Gastroesophageal sphincter (tissue), 4 donors: ENCODE measurements around the gene KCNQ1OT1. TPM values are rescaled to one million over a fixed set of nuclear protein-coding genes. Genes with fewer than 3 reads are reported as not detected.

ENCODE experiments used
- ATAC-seq: fragments of 150-250 bp; one replicate; pipeline ENCODE4 v1.9.1; 2016; ENCODE audit warnings: mild to moderate bottlenecking, moderate library complexity
- H3K27ac ChIP-seq, 4 donors: fragments of 200-600 bp; sonication (generic) in 3 of 4; 1 replicate in 3 of 4; 2 replicates in 1 of 4; pipeline ENCODE4 v1.5.1; 2016 to 2019
- H3K27me3 ChIP-seq: fragments of 200-600 bp; sonication (generic); one replicate; pipeline ENCODE4 v1.5.1; 2019
- H3K36me3 ChIP-seq, 2 donors: fragments of 200-600 bp; sonication (generic); one replicate each; pipeline ENCODE4 v1.5.1; 2019; ENCODE audit warnings: control low read depth in 1 of 2
- H3K4me1 ChIP-seq, 3 donors: fragments of 200-600 bp; sonication (generic); 1 replicate in 2 of 3; 2 replicates in 1 of 3; pipeline ENCODE4 v1.5.1; 2016 to 2019; ENCODE audit warnings: control low read depth in 2 of 3
- H3K4me3 ChIP-seq, 2 donors: fragments of 200-600 bp; sonication (generic); one replicate each; pipeline ENCODE4 v1.5.1; 2019; ENCODE audit warnings: mild to moderate bottlenecking in 1 of 2, moderate library complexity in 1 of 2
- H3K9me3 ChIP-seq, 3 donors: fragments of 200-600 bp; sonication (generic); one replicate each; pipeline ENCODE4 v1.5.1; 2017 to 2019; ENCODE audit warnings: control low read depth in 2 of 3
- CTCF ChIP-seq, 4 experiments: fragments of 200-600 bp in 2 of 4; fragments of 450-650 bp in 2 of 4; sonication (generic) in 1 of 4; IDR thresholded peaks; one replicate each; pipeline ENCODE4 v1.5.1; 2017 to 2019; ENCODE audit warnings: antibody characterized with exemption in 4 of 4, mild to moderate bottlenecking in 2 of 4, moderate library complexity in 2 of 4
- EP300 ChIP-seq: sonication (generic); formaldehyde crosslinking; IDR thresholded peaks from one replicate; pipeline ENCODE4 v1.6.1; 2017; ENCODE audit warnings: antibody characterized with exemption, mild to moderate bottlenecking
- POLR2A ChIP-seq, 2 donors: fragments of 450-650 bp; IDR thresholded peaks; one replicate each; pipeline ENCODE4 v1.6.1; 2017; ENCODE audit warnings: antibody characterized with exemption in 2 of 2, mild to moderate bottlenecking in 2 of 2, moderate library complexity in 1 of 2
- POLR2AphosphoS5 ChIP-seq: sonication (generic); formaldehyde crosslinking; IDR thresholded peaks from one replicate; pipeline ENCODE4 v1.6.1; 2017; ENCODE audit warnings: antibody characterized with exemption
- WGBS, 2 donors: methylation state at CpG; one replicate each; pipeline ENCODE4 v1.1.5; 2018; ENCODE audit warnings: low coverage in 1 of 2; 5-methylcytosine and 5-hydroxymethylcytosine counted together
- total RNA-seq, 4 donors: library from RNA; depleted of rRNA; stranded (reverse); fragments of >200 nt; gene quantifications; one replicate each; pipeline ENCODE4 v1.1.0, GENCODE V29; 2016

The KCNQ1OT1 gene
- total RNA-seq, 4 donors from 2014 or later: 0.52 to 3.3 (median 1.4) TPM

GRCh38 chr11:2690596-2691354, 9.0 kb downstream of the KCNQ1OT1 start:
- 81 to 100% methylated on average over 1 to 5 of the region's 6 CpGs for WGBS, 2 donors
- H3K4me1 ChIP-seq: peaks cover 0 to 94% (median 41%) of the 10 kb centered on the region in 3 donors
- no peak for ATAC-seq
- no peaks in the 10 kb centered on the region for H3K9me3 ChIP-seq
- TF ChIP-seq POLR2AphosphoS5 (no peak), EP300 (no peak)
- H3K27ac ChIP-seq: no peak overlapping the region
- H3K4me3 ChIP-seq: no peak overlapping the region
- H3K27me3 ChIP-seq: no peaks in the 10 kb centered on the region
- no peaks in the 10 kb centered on the region for H3K36me3 ChIP-seq

- Histone ChIP-seq H3K27me3 (no peaks in the 10 kb centered on the region), H3K9me3 (no peaks in the 10 kb centered on the region), H3K4me3 (no peak overlapping the region), H3K36me3 (no peaks in the 10 kb centered on the region), H3K27ac (no peak overlapping the region), H3K4me1 (peaks cover 0 to 91% (median 41%) of the 10 kb centered on the region in 3 donors)
- no peak for TF ChIP-seq EP300
- TF ChIP-seq POLR2AphosphoS5: no peak
- TF ChIP-seq POLR2A (IDR thresholded peaks at IDR 0.05): no peak
- no peak for TF ChIP-seq CTCF (IDR thresholded peaks at IDR 0.05)
- ATAC-seq: no peak
- 75% methylated on average over 2 of the region's 8 CpGs; no CpG with 5 or more reads in 1 of the 2 donors for WGBS, 2 donors
Measured at GRCh38 chr11:2689651-2690575, 9.9 kb downstream of the KCNQ1OT1 start.

GRCh38 chr11:2688381-2689231, 11.2 kb downstream of the KCNQ1OT1 start:
- Histone ChIP-seq H3K27me3 (no peaks in the 10 kb centered on the region), H3K4me1 (peaks cover 0 to 89% (median 31%) of the 10 kb centered on the region in 3 donors), H3K36me3 (no peaks in the 10 kb centered on the region), H3K4me3 (no peak overlapping the region), H3K9me3 (no peaks in the 10 kb centered on the region), H3K27ac (no peak overlapping the region)
- ATAC-seq: no peak
- 90% methylated on average over 2 of the region's 6 CpGs; no CpG with 5 or more reads in 1 of the 2 donors for WGBS, 2 donors
- TF ChIP-seq CTCF (IDR thresholded peaks at IDR 0.05) (no peak), EP300 (no peak), POLR2AphosphoS5 (no peak), POLR2A (IDR thresholded peaks at IDR 0.05) (no peak)

- no peak for ATAC-seq
- no CpG with 5 or more reads among the region's 7 CpGs for WGBS, 2 donors
Measured at GRCh38 chr11:2687782-2688191, 12.0 kb downstream of the KCNQ1OT1 start.

More at GRCh38 chr11:2687782-2688191, 12.0 kb downstream of the KCNQ1OT1 start:
- H3K4me3 ChIP-seq: no peak overlapping the region
- TF ChIP-seq POLR2AphosphoS5: no peak
- no peak for TF ChIP-seq CTCF (IDR thresholded peaks at IDR 0.05)
- TF ChIP-seq EP300: no peak
- no peak for TF ChIP-seq POLR2A (IDR thresholded peaks at IDR 0.05)
- peaks cover 0 to 88% (median 30%) of the 10 kb centered on the region in 3 donors for H3K4me1 ChIP-seq
- H3K36me3 ChIP-seq: no peaks in the 10 kb centered on the region
- peak overlapping the region in 1 of 4 donors; percentile 31 for H3K27ac ChIP-seq
- no peaks in the 10 kb centered on the region for H3K9me3 ChIP-seq
- no peaks in the 10 kb centered on the region for H3K27me3 ChIP-seq
